ENCODE results near the gene OR10J4. TPM values are rescaled to one million over a fixed set of nuclear protein-coding genes. Genes with fewer than 3 reads are reported as not detected.

Gene OR10J4
- total RNA-seq, 2 donors from 2014 or later = not detected

GRCh38 chr1:159474926-159475325 lies 42.9 kb downstream of the OR10J4 start:
- H3K27ac ChIP-seq = no peak overlapping the region
- H3K36me3 ChIP-seq = no peaks in the 10 kb centered on the region
- no peaks in the 10 kb centered on the region for H3K9me3 ChIP-seq
- no peaks in the 10 kb centered on the region for H3K27me3 ChIP-seq (replicated peaks; ENCODE audit: insufficient read depth)
- no peak overlapping the region for H3K4me3 ChIP-seq
- TF ChIP-seq CTCF (IDR thresholded peaks at IDR 0.05) = no peak
- no peak for TF ChIP-seq POLR2AphosphoS5 (IDR thresholded peaks at IDR 0.05)
- TF ChIP-seq POLR2A (IDR thresholded peaks at IDR 0.05) = no peak
- DNase-seq (ENCODE audit: low spot score) = no peak
- WGBS = 43% methylated on average over 1 of the region's 1 CpG
- intact Hi-C loops (cut with DNase I) = no loop called here
- no peaks in the 10 kb centered on the region for H3K4me1 ChIP-seq (replicated peaks)

Other genes starting within 250 kb of the OR10J4 start
- gene ACKR1, start 227.3 kb upstream of the OR10J4 start, total RNA-seq = 10 to 100 TPM; 46.8 to 60.4 TPM
- gene FCER1A, start 129.9 kb upstream of the OR10J4 start, total RNA-seq = 1 to 10 TPM; 1.3 to 1.5 TPM
- not detected for gene OR10J1, start 7.5 kb downstream of the OR10J4 start, total RNA-seq
- not detected for gene OR10J5, start 103.8 kb downstream of the OR10J4 start, total RNA-seq
- not detected for gene APCS, start 155.6 kb downstream of the OR10J4 start, total RNA-seq

Measured in prostate gland (tissue), 2 donors.